Smooth muscle cell of the brain vasculature (primary cell): ENCODE data around the gene CD28.

Experiments
- DNase-seq: peaks from one replicate; pipeline ENCODE4 v3.0.0-alpha.2; 2012; ENCODE audit warnings: low read depth, low spot score

CD28 gene

DNA sequence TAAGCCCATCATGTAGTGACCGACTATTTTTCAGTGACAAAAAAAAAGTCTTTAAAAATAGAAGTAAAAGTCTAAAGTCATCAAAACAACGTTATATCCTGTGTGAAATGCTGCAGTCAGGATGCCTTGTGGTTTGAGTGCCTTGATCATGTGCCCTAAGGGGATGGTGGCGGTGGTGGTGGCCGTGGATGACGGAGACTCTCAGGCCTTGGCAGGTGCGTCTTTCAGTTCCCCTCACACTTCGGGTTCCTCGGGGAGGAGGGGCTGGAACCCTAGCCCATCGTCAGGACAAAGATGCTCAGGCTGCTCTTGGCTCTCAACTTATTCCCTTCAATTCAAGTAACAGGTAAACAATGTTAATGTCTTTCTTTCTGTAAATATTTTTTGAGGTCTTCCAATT is at the start of gene CD28:
CD28 (plus strand) TSS at position 237 of the 400 bp plus-strand sequence; CDS start at position 295, 58 bp downstream.
- DNase-seq: no peak

DNA sequence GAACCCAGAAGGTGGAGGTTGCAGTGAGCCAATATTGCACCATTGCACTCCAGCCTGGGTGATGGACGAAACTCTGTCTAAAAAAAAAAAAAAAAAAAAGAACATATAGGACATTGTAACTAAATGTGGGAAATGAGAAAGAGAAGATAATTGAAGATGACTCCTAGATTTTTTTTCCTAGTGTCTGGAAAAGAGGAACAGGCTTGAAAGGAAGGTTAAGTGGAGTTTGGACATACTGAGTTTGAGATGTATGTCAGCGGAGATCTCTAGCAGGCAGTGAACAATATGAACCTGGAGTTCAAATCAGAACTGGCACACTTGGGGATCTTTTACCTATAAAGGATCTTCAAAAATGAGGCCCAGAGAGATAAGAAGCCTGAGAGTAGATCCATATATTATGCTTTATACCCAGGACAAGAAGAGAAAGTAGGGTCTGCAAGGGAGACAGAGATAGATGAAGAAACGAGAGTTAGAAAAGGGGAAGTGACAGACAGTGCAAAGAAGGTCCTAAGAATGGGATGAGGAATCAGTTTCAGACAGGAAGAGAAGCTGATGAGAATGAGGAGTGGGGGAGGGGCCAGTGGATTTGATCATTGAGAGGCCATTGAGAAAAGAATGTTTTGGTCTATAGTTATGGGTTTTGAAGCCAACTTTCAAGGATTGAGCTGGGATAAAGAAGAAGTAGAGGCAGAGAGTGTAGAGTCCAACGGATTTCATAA is 46.9 kb upstream of the CD28 start:
- no peak for DNase-seq

DNA sequence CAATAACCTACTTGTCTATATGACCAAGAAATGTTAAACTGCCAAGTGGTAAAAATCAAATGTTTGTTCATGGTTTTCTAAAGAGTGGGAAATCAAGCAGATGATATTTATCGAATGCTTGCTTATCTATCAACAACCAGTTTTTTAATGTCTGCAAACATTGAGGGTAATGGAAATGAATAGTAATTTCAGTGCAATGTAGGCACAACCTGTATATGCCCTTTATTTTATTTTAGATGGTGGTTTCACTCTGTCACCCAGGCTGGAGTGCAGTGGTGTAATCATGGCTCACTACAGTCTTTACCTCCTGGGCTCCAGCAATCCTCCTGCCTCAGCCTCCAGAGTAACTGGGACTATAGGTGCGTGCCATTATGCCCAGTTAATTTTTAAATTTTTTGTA is 46.0 kb upstream of the CD28 start:
- no peak for DNase-seq

DNA sequence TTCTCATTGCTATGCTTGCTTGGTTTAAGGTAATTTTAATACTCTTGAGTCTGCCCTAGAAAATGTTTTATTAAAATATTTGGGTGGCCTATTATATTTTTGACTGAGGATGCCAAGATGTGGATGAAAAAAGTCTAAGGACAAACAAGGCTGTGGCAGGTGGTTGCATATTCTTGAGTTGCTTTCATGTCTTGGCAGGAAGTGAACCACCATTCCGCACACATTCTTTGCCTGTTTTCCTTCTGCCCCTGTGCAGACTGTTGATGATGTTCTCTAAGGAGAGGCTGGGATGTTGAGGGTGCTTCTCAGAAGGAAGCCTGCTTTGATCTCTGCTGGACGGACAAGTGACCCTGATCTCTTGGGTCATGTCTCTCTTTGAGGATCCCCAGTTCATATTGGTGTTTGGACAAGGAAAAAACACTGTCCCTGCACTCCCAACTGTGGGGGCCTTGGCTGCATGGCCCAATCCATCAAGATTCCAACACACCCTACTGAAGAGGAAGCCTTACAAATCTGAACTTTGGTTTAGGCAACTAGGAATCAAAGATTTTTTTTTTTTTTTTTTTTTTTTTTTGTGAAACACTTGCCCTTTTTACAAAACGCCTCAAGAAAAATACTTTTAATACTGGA is 45.0 kb upstream of the CD28 start:
- no peak for DNase-seq

DNA sequence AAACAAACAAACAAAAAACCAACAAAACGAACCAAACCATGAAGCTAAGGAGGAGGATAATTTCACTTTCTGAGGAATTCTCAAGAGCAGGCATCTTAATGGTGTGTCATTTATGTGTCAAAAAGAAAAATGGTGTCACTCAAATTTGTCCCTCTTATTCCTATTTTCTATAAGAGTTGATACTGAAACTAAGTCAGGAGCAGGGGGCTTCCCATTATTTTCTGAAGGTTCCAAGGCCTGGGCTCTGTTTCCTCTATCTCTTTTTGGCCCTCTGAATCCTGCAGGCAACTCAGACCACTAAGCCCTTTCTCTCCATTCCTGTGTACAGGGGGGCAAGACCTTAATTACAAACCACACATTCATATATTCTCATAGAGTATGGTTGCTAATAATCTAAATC is 44.0 kb upstream of the CD28 start:
- no peak for DNase-seq

DNA sequence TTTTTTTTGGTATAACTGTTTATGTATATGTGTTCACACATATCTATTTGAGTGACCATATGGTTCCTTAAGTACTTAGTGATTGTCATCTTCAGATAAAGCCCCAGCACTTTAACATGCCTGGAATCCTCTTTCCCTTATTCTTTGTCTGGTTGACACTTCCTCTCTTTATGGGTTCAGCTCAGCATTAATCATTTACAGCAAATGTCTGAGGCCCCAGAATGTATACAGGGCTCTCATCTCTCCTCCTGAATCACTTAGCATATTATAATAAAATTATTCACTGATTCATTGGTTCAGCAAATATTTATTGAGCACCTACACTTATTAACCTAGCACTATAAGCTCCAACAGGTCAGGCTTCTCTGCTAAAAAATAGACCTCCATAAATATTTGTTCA is 43.5 kb upstream of the CD28 start:
- no peak for DNase-seq

DNA sequence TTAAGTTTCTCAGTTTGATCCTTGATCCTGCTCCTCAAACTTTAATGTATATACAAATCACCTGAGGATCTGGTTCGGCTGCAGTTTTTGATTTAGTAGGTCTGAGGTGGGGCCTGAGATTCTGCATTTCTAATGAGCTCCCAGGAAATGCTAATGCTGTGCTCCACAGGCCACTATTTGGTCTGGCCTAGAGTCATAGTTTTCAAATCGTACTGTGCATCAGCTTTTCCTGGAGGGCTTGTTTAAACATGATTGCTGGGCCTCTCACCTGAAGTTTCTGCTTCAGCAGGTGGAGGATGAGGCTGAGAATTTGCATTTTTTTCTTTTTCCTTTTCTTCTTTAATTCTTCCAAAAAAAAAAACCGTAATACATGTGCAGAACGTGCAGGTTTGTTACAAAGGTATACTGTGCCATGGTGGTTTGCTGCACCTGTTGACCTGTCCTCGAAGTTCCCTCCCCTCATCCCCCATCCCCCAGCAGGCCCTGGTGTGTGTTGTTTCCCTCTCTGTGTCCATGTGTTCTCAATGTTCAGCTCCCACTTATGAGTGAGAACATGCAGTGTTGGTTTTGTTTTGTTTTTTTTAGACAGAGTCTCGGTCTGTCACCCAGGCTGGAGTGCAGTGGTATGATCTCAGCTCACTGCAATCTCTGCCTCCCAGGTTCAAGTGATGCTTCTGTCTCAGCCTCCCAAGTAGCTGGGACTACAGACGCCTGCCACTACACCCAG is 42.2 kb upstream of the CD28 start:
- DNase-seq: no peak

DNA sequence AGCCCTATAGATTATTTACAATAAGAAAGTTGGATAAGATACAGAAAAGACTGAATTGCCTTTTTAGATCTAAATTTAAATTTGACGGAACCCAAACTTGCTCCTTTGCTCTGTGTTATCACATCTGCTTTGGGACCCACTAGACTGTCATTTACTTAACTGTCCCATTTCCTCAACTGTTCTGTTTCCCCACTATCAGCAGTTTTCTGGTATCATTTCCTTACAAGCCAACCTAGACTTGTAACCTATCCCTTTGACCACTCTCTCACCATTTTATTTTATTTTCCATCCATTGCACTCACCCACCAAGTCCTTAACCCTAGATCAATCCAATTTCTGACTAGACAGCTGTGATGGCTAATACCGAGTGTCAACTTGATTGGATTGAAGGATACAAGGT is 38.6 kb upstream of the CD28 start:
- DNase-seq: no peak

DNA sequence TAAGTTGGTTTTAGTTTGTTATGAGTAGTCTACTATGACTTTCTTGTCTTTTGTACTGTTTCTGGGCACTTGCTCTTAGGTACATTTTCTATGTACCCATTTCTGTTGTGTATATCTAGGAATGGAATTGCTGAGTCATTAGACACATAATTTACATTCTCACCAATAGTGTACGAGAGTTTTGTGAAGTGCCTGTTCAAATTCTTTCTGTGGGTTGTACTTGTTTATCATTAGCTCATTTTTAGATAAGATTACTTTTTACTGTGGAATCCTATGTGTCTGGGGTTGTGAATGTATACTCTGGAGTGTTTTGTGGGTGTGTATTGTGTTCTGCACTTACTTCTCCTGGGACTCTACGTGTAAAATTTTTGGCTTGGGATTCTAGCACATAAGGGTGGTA is 36.6 kb upstream of the CD28 start:
- DNase-seq: no peak

DNA sequence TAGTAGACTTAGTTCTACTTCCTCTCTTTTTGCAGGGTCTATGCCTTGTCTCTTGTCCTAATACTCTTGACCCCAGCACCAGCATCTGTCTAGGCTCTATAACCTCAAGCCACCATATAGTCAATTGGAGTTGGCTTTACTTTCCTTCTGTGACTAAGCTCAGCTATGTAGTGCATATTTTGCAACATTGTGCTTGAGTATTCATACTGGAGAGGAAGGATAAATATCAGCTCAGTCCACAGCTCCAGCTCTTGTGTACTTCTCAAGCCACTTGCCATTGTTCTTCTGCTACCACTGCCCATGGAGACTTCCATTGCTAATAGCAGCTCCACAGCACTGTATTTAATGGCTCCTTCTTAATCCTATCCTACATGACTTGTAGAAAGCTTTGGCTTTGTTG is 35.5 kb upstream of the CD28 start:
- DNase-seq: no peak

DNA sequence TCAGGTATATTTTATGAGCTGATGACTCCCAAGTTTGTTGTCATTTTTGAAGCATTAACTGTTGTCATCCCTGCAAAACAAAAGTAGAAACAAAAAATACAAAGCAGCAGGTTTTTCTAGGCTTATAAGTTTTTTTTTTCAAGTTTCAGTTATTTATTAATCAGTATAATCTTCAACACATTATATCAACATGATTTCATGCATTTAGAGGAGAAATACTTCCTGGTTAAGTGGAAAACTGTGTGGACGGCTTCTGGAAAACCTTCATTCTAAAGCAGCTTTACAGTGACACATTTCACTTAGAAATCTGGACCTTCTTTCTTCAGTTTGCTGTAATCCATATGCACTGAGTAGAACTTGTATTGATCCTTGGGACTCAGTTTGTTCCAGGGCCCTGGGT is 34.6 kb upstream of the CD28 start:
- DNase-seq: no peak

DNA sequence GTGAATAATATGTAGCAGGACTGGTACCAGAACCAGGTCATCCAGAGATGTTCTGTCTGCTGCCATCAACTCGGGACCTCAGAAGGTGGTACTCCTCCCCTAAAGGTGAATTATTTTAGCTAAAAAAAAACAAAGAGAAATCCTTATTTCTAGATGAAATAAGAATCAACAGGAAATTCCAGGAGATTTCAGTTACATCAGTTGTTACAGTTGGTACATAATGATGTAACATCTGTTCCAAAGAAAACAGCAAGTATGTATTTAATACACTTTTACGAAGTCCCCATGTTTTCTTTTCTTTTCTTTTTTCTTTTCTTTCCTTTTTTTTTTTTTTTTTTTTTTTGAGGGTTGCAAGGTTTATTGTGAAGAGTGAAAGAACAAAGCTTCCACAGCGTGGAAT is 33.6 kb upstream of the CD28 start:
- no peak for DNase-seq

DNA sequence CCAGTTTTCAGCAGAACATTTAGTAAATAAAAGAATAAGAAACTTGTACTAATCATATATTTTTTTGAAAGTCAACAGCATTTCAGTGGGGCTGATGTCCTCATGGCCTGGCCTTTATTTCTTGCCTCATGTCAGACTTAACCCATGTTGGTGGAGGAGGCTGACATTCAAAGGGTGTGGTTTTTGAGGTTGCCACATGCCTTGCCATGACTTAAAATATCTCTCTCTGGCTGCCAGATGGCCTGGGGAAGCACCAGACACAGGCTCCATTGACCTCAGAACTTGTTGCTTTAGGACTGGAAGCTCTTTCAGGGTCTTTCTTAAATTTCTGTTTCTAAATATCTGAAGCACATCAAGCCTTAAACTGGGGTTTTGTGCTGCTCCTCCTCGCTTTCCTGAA is 32.5 kb upstream of the CD28 start:
- no peak for DNase-seq

DNA sequence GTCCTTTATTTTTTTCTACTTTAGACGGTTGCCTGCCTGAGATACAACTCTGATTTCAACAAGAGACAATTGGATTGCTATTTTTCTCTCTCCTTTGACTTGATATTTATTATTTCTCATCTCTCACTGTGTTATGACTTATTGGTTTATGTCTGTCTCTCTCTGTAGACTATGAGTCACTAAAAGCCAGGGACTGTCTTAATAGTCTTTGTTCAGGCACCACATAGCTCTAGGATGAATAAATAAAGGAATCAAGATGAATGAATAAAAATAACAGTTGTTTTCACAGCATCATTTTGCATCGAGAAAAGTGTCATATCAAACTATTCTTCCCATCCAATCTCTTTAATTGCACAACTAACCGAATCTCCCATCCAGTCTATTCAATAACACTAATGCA is 31.4 kb upstream of the CD28 start:
- DNase-seq: no peak

DNA sequence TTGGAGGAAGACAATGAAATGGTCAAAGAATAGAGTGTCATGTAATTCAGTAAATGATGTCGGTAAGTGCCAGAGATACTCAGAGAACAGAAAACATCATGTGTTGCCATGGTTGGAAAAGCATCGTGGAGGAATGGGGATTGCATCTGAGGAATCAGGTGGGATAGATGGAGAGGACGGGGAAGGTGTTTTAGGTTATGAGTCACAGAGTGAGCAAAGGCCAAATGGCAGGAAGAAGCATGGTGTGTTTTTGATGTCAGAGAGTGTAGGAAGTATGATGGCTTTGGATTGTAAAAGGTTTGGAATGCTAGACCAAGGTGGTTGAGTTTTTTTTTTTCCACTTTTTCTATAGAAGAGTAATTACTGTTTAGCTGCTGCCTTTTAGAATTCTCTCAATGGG is 27.5 kb upstream of the CD28 start:
- no peak for DNase-seq

DNA sequence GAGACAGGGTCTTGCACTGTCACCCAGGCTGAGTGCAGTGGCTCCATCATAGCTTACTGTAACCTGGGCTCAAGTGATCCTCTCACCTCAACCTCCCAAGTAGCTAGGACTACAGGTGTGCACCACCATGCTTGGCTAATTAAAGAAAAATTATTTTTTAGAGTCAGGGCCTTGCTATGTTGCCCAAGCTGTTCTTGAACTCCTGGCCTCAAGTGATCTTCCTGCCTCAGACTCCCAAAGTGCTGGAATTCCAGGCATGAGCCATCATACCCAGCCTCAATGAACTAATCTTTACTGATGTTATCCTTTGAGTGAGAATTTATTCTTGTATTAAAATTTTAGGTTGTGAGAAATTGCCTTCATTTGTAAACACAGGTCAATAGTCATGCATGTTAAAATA is 27.0 kb upstream of the CD28 start:
- DNase-seq: no peak

DNA sequence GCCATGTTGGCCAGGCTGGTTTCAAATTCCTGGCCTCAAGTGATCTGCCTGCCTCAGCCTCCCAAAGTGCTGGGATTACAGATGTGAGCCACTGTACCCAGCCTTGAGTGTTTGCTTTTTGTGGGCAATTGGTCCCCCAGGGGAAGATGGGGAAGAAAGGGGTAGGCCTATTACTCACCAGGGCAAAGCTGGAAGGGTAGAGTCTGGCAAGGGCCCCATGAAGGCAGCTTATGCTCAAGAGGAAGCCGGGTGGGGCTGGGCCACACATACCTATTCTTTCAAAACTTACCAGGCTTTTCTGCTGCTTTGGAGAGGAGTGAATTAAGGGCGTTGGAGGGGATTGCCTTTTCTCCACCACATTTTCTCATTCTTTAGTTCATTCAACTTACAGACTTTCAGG is 24.5 kb upstream of the CD28 start:
- no peak for DNase-seq

DNA sequence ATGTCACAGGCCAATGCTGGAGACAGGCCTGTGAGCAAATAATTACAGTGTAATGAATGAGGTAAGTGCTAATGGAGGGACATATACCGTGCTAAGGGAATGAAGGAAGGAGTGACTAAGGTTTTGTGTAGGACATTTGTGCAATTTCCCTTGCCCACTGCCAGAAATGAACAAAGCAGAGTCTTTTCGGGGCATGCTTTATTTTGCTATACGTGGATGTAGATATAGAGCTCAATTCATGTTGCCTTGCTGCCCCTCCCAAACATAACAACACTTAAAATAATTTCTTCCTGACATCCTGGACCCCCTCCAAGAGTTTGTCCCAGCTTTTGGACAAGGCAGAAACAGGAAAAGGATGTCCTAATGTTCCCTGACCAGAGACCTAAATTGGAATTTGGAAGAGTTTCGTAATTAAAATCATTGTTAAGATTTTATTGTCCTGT is 23.7 kb upstream of the CD28 start:
- no peak for DNase-seq

DNA sequence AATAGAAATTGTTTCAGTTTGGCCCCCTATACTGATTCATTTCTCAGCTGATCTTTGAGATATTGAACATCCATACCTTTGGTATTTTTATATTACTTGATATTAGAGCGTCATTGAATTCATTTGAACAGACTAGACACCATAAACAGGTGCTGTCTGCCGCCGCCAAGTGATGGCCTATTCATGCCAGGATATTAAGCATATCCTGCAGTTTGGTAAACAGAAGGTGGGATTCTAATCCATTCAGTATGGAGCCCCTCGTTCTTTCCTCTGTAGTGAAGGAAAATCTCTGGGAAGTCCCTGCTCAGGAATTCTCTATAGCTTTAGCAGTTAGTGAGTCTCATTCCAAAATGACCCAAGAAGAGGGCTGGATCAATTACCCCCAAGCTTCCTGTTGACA is 23.0 kb upstream of the CD28 start:
- DNase-seq: no peak

DNA sequence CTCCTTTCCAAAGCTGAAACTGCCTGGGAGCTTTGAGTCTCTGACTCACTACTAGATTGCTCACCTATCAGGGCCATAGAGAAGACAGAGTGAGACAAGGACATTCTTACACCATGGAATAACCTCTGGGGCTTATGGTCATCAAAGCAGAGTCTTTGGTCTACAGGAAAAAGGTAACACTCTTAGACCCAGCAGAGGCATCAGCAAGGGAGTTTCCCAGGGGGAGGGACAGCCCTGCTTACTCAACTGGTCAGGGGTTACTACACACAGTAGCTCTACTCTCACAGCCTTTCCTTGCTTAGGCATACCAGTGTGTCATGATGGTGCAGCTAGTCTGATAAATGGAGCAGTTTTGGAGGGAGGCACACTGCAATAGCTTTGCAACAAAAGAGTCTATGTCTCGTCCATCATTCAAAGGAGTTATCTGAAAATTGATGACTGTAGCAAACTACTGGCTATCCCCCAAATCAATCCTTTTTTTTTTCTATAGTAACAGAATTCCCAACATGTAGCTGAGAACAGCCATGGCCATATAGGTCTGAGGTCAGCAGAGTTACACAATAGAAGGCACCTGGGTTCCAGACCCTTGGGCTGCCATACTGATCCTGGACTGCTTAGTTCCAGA is 22.4 kb upstream of the CD28 start:
- DNase-seq: no peak

DNA sequence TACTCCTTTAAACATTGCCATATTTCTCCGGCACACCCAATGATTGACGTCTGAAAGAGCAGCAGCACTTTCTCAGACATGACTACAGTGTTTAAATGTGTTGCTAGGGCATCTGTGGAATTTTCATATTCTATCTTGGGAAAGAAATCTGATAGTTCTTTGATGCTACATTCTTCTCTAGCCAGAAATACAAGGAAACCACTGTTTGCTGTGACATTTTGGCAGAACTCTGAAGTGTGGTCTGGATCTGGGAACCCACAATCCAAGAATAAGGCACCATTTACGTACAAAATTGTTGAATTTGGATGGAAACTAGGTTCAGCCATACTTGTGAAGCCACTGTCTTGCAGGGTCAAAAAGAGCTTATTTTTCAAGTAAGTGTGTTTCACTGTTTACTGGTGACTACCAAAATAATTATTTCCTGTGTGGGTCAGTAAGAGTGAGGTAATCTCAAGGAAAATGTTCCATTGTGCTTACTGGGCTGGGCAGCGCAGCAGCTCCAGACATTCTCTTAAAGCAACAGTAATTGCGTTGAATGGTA is 21.3 kb upstream of the CD28 start:
- peak; percentile 65 for DNase-seq

DNA sequence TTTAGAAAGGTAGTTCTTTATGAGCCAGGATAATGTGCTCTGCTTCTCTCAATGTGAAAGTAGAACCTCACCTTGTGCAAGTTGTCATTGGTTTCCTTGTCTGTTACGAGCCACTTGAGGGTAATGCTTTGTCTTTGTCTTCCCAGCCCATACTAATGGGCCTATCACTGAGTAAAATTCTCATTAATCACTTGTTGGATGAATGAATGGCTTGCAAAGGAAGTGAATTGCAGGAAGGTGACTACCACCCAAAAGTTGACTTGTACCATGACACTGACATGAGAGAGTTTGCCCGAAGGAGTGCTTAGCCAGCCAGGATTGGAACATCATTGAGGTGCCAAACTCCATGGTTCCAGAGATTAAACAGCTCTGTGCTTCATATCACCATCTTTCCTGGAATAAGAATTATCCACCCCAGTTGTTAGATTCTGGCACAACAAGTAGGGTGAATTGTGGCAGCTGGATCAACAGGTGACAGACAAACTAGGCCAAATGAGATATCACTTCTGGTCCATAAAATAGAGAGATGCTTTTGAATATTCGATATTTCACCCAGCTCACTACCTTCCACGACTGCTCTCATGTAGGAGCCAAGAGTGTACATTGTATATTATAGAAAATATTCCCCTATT is 20.5 kb upstream of the CD28 start:
- DNase-seq: no peak
